DND-41 (cell line): ENCODE data around the gene SPRED1.

Source experiments
- CTCF ChIP-seq: IDR thresholded peaks from 2 replicates; pipeline ENCODE4 v1.5.1; 2012; ENCODE audit warnings: borderline replicate concordance, low read length, moderate library complexity, mild to moderate bottlenecking; ENCODE audit not compliant: poor library complexity, severe bottlenecking; ENCODE audit errors: extremely low read depth
- EZH2 ChIP-seq: IDR thresholded peaks from 3 replicates; pipeline ENCODE4 v1.6.1; 2012; ENCODE audit warnings: borderline replicate concordance, low read depth, mild to moderate bottlenecking, moderate library complexity, low read length, inconsistent platforms; ENCODE audit not compliant: severe bottlenecking

GRCh38 chr15:38398134-38398533 lies 145.5 kb downstream of the SPRED1 start:
- no peak for TF ChIP-seq CTCF
- TF ChIP-seq EZH2: no peak
